ENCODE data around the gene NFE2L1.

GRCh38 chr17:48051283-48051682 is 3.1 kb downstream of the NFE2L1 start:
- TF ChIP-seq CTCF (IDR thresholded peaks at IDR 0.05) (no peak), POLR2A (IDR thresholded peaks at IDR 0.05) (no peak)
